Keratinocyte (primary cell): Measurements from ENCODE around the gene CAPN14.

Source experiments
- EZH2 ChIP-seq: IDR thresholded peaks from one replicate; pipeline ENCODE4 v1.6.1; 2012; ENCODE audit warnings: inconsistent platforms, mild to moderate bottlenecking, low read length, moderate library complexity
- TF ChIP-seq, protein P1 (sequence below), 3 experiments: IDR thresholded peaks in 1 of 3; conservative IDR thresholded peaks in 1 of 3; optimal IDR thresholded peaks in 1 of 3; 2 replicates in 2 of 3; 3 replicates in 1 of 3; pipeline versions ENCODE3 to v1.5.1; 2011; ENCODE audit warnings: low read length in 3 of 3, mild to moderate bottlenecking in 3 of 3, moderate library complexity in 2 of 3, control low read depth in 1 of 3, inconsistent platforms in 1 of 3; ENCODE audit not compliant: insufficient read depth in 2 of 3; ENCODE audit errors: extremely low read depth in 1 of 3

DNA sequence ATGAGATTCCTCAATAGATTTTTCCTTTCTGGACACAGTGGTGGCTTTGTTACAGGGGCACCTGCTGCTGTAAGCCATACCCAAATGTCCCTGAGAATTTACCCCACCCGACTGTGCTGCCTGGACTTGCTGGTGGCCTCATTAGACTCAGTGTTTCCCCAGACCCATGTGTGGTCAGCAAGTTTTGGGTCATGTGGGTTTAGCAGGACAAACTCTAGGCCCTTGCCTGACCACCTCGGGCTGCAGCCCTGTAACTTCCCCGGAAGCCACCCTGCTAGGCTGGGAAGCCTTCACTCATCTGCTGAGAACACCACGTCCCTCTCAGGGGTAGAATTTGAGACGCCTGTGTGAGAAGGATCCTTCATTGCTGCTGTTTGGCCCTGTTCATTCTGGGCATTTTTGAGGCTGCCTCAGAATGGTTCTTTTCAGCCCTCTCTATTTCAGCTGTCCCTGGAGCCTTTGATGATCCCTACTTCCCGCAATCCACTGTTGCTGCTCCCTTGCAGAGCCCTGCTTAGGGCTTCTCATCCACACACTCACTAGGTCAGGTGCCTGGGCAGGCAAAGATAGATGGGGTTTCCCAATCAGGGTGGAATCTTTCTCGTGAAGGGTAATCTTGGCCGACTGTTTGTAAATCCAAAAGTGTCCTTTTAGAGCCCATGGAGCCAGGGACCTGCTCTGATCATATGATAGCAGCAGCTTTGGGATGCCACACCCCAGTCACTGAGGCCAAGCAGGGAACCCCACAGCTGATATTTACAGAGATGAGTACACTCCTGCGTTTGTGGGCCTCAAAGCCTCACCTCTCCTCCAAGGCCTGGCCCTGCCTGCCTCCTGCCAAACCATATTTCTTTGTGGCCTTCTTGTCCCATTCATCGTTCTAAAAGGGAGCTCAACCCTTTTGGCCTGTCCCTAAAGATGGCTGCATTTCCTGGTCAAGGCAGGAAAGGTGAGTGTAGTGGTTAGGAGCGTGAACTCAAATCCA, 23.4 kb upstream of the CAPN14 start:
- TF ChIP-seq EZH2 = no peak
- TF ChIP-seq, protein P1, sequence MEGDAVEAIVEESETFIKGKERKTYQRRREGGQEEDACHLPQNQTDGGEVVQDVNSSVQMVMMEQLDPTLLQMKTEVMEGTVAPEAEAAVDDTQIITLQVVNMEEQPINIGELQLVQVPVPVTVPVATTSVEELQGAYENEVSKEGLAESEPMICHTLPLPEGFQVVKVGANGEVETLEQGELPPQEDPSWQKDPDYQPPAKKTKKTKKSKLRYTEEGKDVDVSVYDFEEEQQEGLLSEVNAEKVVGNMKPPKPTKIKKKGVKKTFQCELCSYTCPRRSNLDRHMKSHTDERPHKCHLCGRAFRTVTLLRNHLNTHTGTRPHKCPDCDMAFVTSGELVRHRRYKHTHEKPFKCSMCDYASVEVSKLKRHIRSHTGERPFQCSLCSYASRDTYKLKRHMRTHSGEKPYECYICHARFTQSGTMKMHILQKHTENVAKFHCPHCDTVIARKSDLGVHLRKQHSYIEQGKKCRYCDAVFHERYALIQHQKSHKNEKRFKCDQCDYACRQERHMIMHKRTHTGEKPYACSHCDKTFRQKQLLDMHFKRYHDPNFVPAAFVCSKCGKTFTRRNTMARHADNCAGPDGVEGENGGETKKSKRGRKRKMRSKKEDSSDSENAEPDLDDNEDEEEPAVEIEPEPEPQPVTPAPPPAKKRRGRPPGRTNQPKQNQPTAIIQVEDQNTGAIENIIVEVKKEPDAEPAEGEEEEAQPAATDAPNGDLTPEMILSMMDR (optimal IDR thresholded peaks at IDR 0.05 in 1 of 3, IDR thresholded peaks at IDR 0.05 in 1 of 3, conservative IDR thresholded peaks at IDR 0.05 in 1 of 3; ENCODE audit: extremely low read depth in 1 of 3, insufficient read depth in 2 of 3, low read length in 3 of 3) = no peak
